GM12878 (cell line): ENCODE measurements around the gene TP53I11. TPM values are rescaled to one million over a fixed set of nuclear protein-coding genes. Genes with fewer than 3 reads are reported as not detected.

Experiments
- ATAC-seq: fragments of 200-7000 bp; cut with Tn5 transposase; 3 replicates; pipeline ENCODE4 v1.9.1; 2020; ENCODE audit warnings: mild to moderate bottlenecking, moderate library complexity
- BruUV-seq: library from RNA; stranded (reverse); fragments of 400-500 nt; replicated peaks from 2 replicates; lab custom pipeline; 2021; lab: Mats Ljungman, UMichigan
- CTCF ChIA-PET: fragments of 300-600 bp; sonication (Branson Sonifier 250); formaldehyde crosslinking; extraction: SDS; loops from one replicate; lab custom pipeline; 2021; ENCODE audit warnings: inconsistent platforms; lab: Yijun Ruan, JAX
- POLR2A ChIA-PET: fragments of 350-600 bp; formaldehyde crosslinking; extraction: SDS; loops from one replicate; lab custom pipeline; 2021; ENCODE audit warnings: inconsistent platforms; lab: Charles Lee
- RAD21 ChIA-PET: fragments of 300-600 bp; sonication (Branson Sonifier 250); formaldehyde crosslinking; loops from one replicate; lab custom pipeline; 2023; ENCODE audit warnings: antibody characterized with exemption; ENCODE audit not compliant: unreplicated experiment; lab: Charles Lee
- SMC1A ChIA-PET: fragments of 300-600 bp; sonication (Branson Sonifier 250); formaldehyde crosslinking; loops from one replicate; lab custom pipeline; 2023; ENCODE audit not compliant: unreplicated experiment, uncharacterized antibody; lab: Charles Lee
- DNase-seq: peaks from one replicate; pipeline ENCODE4 v3.0.0-alpha.2; 2011; ENCODE audit warnings: low read depth, low spot score
- FAIRE-seq: peaks from 3 replicates; lab custom pipeline; 2011; peaks lifted over from hg19 to GRCh38; lab: Jason Lieb, UNC
- H2AFZ ChIP-seq: 2 replicates; pipeline ENCODE4 v1.6.0; 2011; ENCODE audit warnings: low read depth, low read length, control low read depth; ENCODE audit not compliant: control insufficient read depth
- H3K27ac ChIP-seq: 2 replicates; pipeline ENCODE4 v1.5.1; 2011; ENCODE audit warnings: control low read depth; ENCODE audit not compliant: control insufficient read depth, insufficient read depth
- H3K27me3 ChIP-seq, 2 experiments: replicated peaks in 1 of 2; 2 replicates each; pipeline versions ENCODE4 v1.6.0 to v1.6.1; 2011; ENCODE audit warnings: low read length in 1 of 2; ENCODE audit not compliant: control insufficient read depth in 2 of 2, insufficient read depth in 2 of 2
- H3K36me3 ChIP-seq, 2 experiments: 2 replicates each; pipeline ENCODE4 v1.5.1; 2011; ENCODE audit warnings: low read length in 1 of 2; ENCODE audit not compliant: control insufficient read depth in 2 of 2, insufficient read depth in 2 of 2
- H3K4me1 ChIP-seq: 2 replicates; pipeline ENCODE4 v1.6.1; 2011; ENCODE audit warnings: mild to moderate bottlenecking, low read length, moderate library complexity, mixed read lengths; ENCODE audit not compliant: control insufficient read depth, insufficient read depth
- H3K4me2 ChIP-seq: 2 replicates; pipeline ENCODE4 v1.6.0; 2011; ENCODE audit warnings: control low read depth; ENCODE audit not compliant: control insufficient read depth, insufficient read depth
- H3K4me3 ChIP-seq: fragments of 200-600 bp; sonication (generic); 2 replicates; pipeline ENCODE4 v1.5.1; 2016
- H3K79me2 ChIP-seq: 2 replicates; pipeline ENCODE4 v1.6.0; 2011; ENCODE audit warnings: low read length; ENCODE audit not compliant: control insufficient read depth, insufficient read depth
- H3K9ac ChIP-seq: 2 replicates; pipeline ENCODE4 v1.8.0; 2011; ENCODE audit warnings: low read length, control low read depth, mixed read lengths; ENCODE audit not compliant: control insufficient read depth, insufficient read depth
- H3K9me3 ChIP-seq: replicated peaks from 3 replicates; pipeline ENCODE4 v1.5.1; 2011; ENCODE audit warnings: mild to moderate bottlenecking, low read length; ENCODE audit not compliant: control insufficient read depth, insufficient read depth
- H4K20me1 ChIP-seq: 2 replicates; pipeline ENCODE4 v1.6.0; 2011; ENCODE audit not compliant: control insufficient read depth, insufficient read depth
- CHD2 ChIP-seq: IDR thresholded peaks from 2 replicates; pipeline ENCODE4 v1.6.1; 2011; ENCODE audit warnings: low read depth, low read length, improper control_type of control experiment, borderline replicate concordance
- NR2F1 ChIP-seq: fragments of 450-650 bp; conservative IDR thresholded peaks from 2 replicates; pipeline ENCODE4 v1.6.1; 2017; ENCODE audit warnings: mild to moderate bottlenecking
- NRF1 ChIP-seq: conservative IDR thresholded peaks from 2 replicates; pipeline ENCODE4 v1.6.1; 2011; ENCODE audit warnings: mild to moderate bottlenecking, low read depth, low read length, improper control_type of control experiment
- RAD21 ChIP-seq: IDR thresholded peaks from 2 replicates; pipeline ENCODE4 v1.6.1; 2011; ENCODE audit warnings: mild to moderate bottlenecking, low read depth, low read length, moderate library complexity; ENCODE audit not compliant: insufficient read depth
- STAT1 ChIP-seq: fragments of 450-650 bp; conservative IDR thresholded peaks from 2 replicates; pipeline ENCODE4 v1.6.1; 2014; ENCODE audit warnings: antibody characterized with exemption, mild to moderate bottlenecking
- TARDBP ChIP-seq: IDR thresholded peaks from 2 replicates; pipeline ENCODE4 v1.6.1; 2016; ENCODE audit warnings: borderline replicate concordance
- YY1 ChIP-seq: IDR thresholded peaks from 2 replicates; pipeline ENCODE4 v1.6.1; 2011; ENCODE audit warnings: low read depth, mild to moderate bottlenecking, low read length
- ZBED1 ChIP-seq: IDR thresholded peaks from 2 replicates; pipeline ENCODE4 v1.6.1; 2016; ENCODE audit warnings: borderline replicate concordance
- ZNF622 ChIP-seq: fragments of 450-650 bp; IDR thresholded peaks from 2 replicates; pipeline ENCODE4 v1.6.1; 2017; ENCODE audit warnings: mild to moderate bottlenecking, inconsistent platforms
- WGBS: methylation state at CpG from one replicate; pipeline ENCODE4 v1.1.6; 2016; ENCODE audit warnings: low lambda C conversion rate; ENCODE audit not compliant: insufficient replicate concordance, insufficient coverage; ENCODE audit errors: missing lambda C conversion rate; 5-methylcytosine and 5-hydroxymethylcytosine counted together
- in situ Hi-C: fragments of 300-500 bp; cut with MboI; formaldehyde crosslinking; loops from 9 replicates; pipeline ENCODE4 v1.14.3; 2018; ENCODE audit warnings: mixed read lengths
- intact Hi-C: fragments of 100-400 bp; cut with micrococcal nuclease; formaldehyde crosslinking; loops from one replicate; pipeline ENCODE4 v1.14.2; 2022; ENCODE audit not compliant: unreplicated experiment
- polyA plus RNA-seq, 11 experiments: library from polyadenylated mRNA; depleted of rRNA in 4 of 11; unstranded in 6 of 11; stranded (reverse) in 5 of 11; fragments of >200 nt; fragmentation: Nextera tagmentation in 4 of 11; fragmentation: Illumina TruSeq in 1 of 11; extraction: Ambion mirVana in 4 of 11; extraction: Trizol in 1 of 11; gene quantifications; 1 replicate in 1 of 11; 2 replicates in 10 of 11; pipeline versions ENCODE4 v1.2.1 to v1.2.3, GENCODE V29; 2011 to 2016; ENCODE audit warnings: inconsistent platforms in 2 of 11, missing spikeins in 2 of 11, low read depth in 1 of 11
- total RNA-seq, 4 experiments: library from RNA; depleted of rRNA in 3 of 4; stranded (reverse); fragments of >200 nt in 3 of 4; fragmentation: Illumina TruSeq in 1 of 4; extraction: Trizol in 1 of 4; gene quantifications; 2 replicates each; pipeline versions ENCODE4 v1.2.1 to v1.2.3, GENCODE V29; 2013 to 2021

Gene TP53I11
- total and polyA plus RNA-seq, 10 of the 15 experiments (the other 5 are each of a cell fraction or from before 2014, with no cell fraction given), result 0.03 to 0.28 (median 0.17) TPM; not detected in 3

DNA sequence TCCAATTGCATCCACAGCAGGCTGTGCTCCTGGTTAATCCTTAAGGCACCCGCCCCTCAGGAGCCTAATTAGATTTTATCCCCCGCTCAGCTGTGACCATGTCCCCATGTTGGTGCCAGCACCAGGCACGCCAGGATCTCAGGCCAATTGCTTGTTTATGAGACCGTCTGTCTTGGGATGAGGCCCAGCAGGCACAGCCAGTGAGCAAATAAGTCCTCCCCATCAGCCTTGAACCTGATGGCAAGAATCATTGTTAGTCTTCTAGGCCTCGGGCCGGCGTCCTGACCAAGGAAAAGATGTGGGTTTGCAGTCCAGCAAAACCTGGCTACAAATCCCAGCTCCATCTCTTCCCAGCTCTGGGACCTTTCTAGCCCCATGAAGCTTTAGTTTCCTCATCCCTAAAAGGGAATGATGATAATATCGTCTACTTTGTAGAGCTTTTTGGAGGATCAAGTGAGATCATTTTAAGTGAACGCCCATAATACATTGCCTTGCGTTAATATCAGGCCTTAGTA is 57.3 kb downstream of the TP53I11 start:
- H3K27me3 ChIP-seq, result no peaks in the 10 kb centered on the region; a peak in 2 of 4 replicates
- H2AFZ ChIP-seq, result no peak overlapping the region
- ChIA-PET CTCF (interaction anchor here (0.7 to 1.4 kb wide), 5 partner anchors 17 to 271 kb away, joined by 3 to 5 read pairs (median 3); no protein-coding TSS in a partner anchor), POLR2A (no interaction called here), RAD21 (interaction anchor here (1.1 to 1.8 kb wide), 2 partner anchors 18 to 163 kb away, joined by 4 to 6 read pairs; no protein-coding TSS in a partner anchor), SMC1A (interaction anchor here (0.7 to 1.7 kb wide), 5 partner anchors 8 to 126 kb away, joined by 3 to 7 read pairs (median 3); no protein-coding TSS in a partner anchor)
- H3K9ac ChIP-seq, result no peak overlapping the region
- DNase-seq (no peak), ATAC-seq (no peak), FAIRE-seq (no peak)
- H3K4me3 ChIP-seq, result no peak overlapping the region
- H4K20me1 ChIP-seq, result no peaks in the 10 kb centered on the region; the same call in 1 of the 2 replicates
- H3K79me2 ChIP-seq, result no peaks in the 10 kb centered on the region
- in situ Hi-C loops (loop anchor here (5.0 kb wide), 2 partner anchors 166 to 261 kb away; partner anchors contain the start of gene TSPAN18), intact Hi-C loops (loop anchor here (5.0 kb wide), 3 partner anchors 116 to 336 kb away; partner anchors contain the start of gene TSPAN18)
- H3K9me3 ChIP-seq, result no peaks in the 10 kb centered on the region; the same call in 2 of the 3 replicates
- TF ChIP-seq YY1 (no peak), CHD2 (no peak), TARDBP (no peak), ZNF622 (no peak), NRF1 (no peak), RAD21 (no peak)
- H3K27ac ChIP-seq, result no peak overlapping the region
- H3K4me1 ChIP-seq, result no peaks in the 10 kb centered on the region
- no peaks in the 10 kb centered on the region for H3K36me3 ChIP-seq
- H3K4me2 ChIP-seq, result no peak overlapping the region
- BruUV-seq, result no TSS peak
- 68% methylated on average over 10 of the region's 10 CpGs for WGBS

DNA sequence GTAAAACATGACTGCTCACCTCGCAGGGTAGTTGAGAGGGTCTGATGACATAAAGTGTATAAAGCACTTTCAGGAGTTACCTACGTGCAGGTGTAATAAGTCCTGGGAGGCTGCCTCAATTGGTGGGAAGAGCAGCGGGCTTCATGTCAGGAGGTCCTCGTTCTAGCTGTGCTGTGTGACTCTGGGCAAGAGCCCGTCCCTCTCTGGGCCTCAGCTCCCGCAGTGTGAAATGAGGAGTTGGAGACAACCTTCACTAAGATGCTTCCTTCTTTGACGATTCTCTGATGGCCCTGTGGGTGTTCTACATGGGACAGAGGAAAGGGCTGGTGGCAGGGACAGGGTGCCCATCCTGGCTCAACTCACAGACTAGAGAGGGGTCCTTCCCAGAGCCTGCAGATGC is 57.8 kb downstream of the TP53I11 start:
- H3K4me3 ChIP-seq, result no peak overlapping the region
- ATAC-seq (no peak), DNase-seq (no peak), FAIRE-seq (no peak)
- 21% methylated on average over 7 of the region's 7 CpGs for WGBS
- no peaks in the 10 kb centered on the region for H3K79me2 ChIP-seq
- H3K4me2 ChIP-seq, result no peak overlapping the region
- H4K20me1 ChIP-seq, result no peaks in the 10 kb centered on the region; the same call in 1 of the 2 replicates
- TF ChIP-seq STAT1 (no peak), ZBED1 (no peak), NR2F1 (no peak)
- H3K9me3 ChIP-seq, result no peaks in the 10 kb centered on the region
- H3K27me3 ChIP-seq, result no peaks in the 10 kb centered on the region; a peak in 2 of 4 replicates
- SMC1A ChIA-PET, result interaction anchor here (0.7 to 1.7 kb wide), 5 partner anchors 8 to 126 kb away, joined by 3 to 7 read pairs (median 3); no protein-coding TSS in a partner anchor
- BruUV-seq, result no TSS peak
- POLR2A ChIA-PET, result no interaction called here
- no peaks in the 10 kb centered on the region for H3K36me3 ChIP-seq
- intact Hi-C loops (loop anchor here (5.0 kb wide), 3 partner anchors 116 to 336 kb away; partner anchors contain the start of gene TSPAN18), in situ Hi-C loops (loop anchor here (5.0 kb wide), 2 partner anchors 166 to 261 kb away; partner anchors contain the start of gene TSPAN18)
- H3K9ac ChIP-seq, result no peak overlapping the region
- no peak overlapping the region for H3K27ac ChIP-seq
- H2AFZ ChIP-seq, result no peak overlapping the region
- CTCF ChIA-PET, result interaction anchor here (0.9 to 1.4 kb wide), 3 partner anchors 17 to 270 kb away, joined by 3 to 5 read pairs (median 3); no protein-coding TSS in a partner anchor
- RAD21 ChIA-PET, result interaction anchor here (1.1 to 1.8 kb wide), 2 partner anchors 19 to 163 kb away, joined by 4 to 6 read pairs; no protein-coding TSS in a partner anchor
- no peaks in the 10 kb centered on the region for H3K4me1 ChIP-seq
